HEK293 (cell line): Measurements from ENCODE around the gene CD81.
"Not testable (repeated sequence)": the region's sequence is repeated elsewhere in the genome, so short reads cannot be mapped to it uniquely, and the experiment has no call there.

Experiments
- ZBTB21 ChIP-seq: fragments of 450-650 bp; formaldehyde crosslinking; IDR thresholded peaks from 2 replicates; pipeline ENCODE4 v1.5.1; 2017; ENCODE audit warnings: missing biosample characterization, missing genetic modification characterization
- ZBTB8A ChIP-seq: fragments of 450-650 bp; formaldehyde crosslinking; IDR thresholded peaks from 2 replicates; pipeline ENCODE4 v1.5.1; 2016; ENCODE audit warnings: missing biosample characterization, missing genetic modification characterization
- ZNF514 ChIP-seq: fragments of 450-650 bp; formaldehyde crosslinking; IDR thresholded peaks from 2 replicates; pipeline ENCODE4 v1.5.1; 2016; ENCODE audit warnings: missing biosample characterization, missing genetic modification characterization
- TF ChIP-seq, protein P1 (sequence below): fragments of 450-650 bp; formaldehyde crosslinking; IDR thresholded peaks from 2 replicates; pipeline ENCODE4 v1.5.1; 2016; ENCODE audit warnings: missing biosample characterization, missing genetic modification characterization
- TF ChIP-seq, protein P2 (sequence below): fragments of 450-650 bp; formaldehyde crosslinking; IDR thresholded peaks from 2 replicates; pipeline ENCODE4 v1.5.1; 2016; ENCODE audit warnings: missing biosample characterization, missing genetic modification characterization
- TF ChIP-seq, protein P3 (sequence below): fragments of 450-650 bp; formaldehyde crosslinking; IDR thresholded peaks from 2 replicates; pipeline ENCODE4 v1.5.1; 2016; ENCODE audit warnings: missing biosample characterization, missing genetic modification characterization

DNA sequence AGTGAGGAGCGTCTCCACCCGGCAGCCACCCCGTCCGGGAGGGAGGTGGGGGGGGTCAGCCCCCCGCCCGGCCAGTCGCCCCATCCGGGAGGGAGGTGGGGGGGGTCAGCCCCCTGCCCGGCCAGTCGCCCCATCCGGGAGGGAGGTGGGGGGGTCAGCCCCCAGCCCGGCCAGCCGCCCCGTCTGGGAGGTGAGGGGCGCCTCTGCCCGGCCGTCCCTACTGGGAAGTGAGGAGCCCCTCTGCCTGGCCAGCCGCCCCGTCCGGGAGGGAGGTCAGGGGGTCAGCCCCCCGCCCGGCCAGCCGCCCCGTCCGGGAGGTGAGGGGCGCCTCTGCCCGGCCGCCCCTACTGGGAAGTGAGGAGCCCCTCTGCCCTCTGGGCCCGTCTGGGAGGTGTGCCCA, 44.5 kb upstream of the CD81 start:
- not testable (repeated sequence) for TF ChIP-seq ZBTB21; ZNF514 (tag by site-specific recombination); ZBTB8A
- TF ChIP-seq, protein P1, sequence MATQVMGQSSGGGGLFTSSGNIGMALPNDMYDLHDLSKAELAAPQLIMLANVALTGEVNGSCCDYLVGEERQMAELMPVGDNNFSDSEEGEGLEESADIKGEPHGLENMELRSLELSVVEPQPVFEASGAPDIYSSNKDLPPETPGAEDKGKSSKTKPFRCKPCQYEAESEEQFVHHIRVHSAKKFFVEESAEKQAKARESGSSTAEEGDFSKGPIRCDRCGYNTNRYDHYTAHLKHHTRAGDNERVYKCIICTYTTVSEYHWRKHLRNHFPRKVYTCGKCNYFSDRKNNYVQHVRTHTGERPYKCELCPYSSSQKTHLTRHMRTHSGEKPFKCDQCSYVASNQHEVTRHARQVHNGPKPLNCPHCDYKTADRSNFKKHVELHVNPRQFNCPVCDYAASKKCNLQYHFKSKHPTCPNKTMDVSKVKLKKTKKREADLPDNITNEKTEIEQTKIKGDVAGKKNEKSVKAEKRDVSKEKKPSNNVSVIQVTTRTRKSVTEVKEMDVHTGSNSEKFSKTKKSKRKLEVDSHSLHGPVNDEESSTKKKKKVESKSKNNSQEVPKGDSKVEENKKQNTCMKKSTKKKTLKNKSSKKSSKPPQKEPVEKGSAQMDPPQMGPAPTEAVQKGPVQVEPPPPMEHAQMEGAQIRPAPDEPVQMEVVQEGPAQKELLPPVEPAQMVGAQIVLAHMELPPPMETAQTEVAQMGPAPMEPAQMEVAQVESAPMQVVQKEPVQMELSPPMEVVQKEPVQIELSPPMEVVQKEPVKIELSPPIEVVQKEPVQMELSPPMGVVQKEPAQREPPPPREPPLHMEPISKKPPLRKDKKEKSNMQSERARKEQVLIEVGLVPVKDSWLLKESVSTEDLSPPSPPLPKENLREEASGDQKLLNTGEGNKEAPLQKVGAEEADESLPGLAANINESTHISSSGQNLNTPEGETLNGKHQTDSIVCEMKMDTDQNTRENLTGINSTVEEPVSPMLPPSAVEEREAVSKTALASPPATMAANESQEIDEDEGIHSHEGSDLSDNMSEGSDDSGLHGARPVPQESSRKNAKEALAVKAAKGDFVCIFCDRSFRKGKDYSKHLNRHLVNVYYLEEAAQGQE (tag by site-specific recombination): not testable (repeated sequence)
- TF ChIP-seq, protein P2, sequence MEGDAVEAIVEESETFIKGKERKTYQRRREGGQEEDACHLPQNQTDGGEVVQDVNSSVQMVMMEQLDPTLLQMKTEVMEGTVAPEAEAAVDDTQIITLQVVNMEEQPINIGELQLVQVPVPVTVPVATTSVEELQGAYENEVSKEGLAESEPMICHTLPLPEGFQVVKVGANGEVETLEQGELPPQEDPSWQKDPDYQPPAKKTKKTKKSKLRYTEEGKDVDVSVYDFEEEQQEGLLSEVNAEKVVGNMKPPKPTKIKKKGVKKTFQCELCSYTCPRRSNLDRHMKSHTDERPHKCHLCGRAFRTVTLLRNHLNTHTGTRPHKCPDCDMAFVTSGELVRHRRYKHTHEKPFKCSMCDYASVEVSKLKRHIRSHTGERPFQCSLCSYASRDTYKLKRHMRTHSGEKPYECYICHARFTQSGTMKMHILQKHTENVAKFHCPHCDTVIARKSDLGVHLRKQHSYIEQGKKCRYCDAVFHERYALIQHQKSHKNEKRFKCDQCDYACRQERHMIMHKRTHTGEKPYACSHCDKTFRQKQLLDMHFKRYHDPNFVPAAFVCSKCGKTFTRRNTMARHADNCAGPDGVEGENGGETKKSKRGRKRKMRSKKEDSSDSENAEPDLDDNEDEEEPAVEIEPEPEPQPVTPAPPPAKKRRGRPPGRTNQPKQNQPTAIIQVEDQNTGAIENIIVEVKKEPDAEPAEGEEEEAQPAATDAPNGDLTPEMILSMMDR: not testable (repeated sequence)
- TF ChIP-seq, protein P3, sequence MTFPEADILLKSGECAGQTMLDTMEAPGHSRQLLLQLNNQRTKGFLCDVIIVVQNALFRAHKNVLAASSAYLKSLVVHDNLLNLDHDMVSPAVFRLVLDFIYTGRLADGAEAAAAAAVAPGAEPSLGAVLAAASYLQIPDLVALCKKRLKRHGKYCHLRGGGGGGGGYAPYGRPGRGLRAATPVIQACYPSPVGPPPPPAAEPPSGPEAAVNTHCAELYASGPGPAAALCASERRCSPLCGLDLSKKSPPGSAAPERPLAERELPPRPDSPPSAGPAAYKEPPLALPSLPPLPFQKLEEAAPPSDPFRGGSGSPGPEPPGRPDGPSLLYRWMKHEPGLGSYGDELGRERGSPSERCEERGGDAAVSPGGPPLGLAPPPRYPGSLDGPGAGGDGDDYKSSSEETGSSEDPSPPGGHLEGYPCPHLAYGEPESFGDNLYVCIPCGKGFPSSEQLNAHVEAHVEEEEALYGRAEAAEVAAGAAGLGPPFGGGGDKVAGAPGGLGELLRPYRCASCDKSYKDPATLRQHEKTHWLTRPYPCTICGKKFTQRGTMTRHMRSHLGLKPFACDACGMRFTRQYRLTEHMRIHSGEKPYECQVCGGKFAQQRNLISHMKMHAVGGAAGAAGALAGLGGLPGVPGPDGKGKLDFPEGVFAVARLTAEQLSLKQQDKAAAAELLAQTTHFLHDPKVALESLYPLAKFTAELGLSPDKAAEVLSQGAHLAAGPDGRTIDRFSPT (tag by site-specific recombination): not testable (repeated sequence)
